Lower lobe of right lung (tissue), 2 donors: ENCODE data around the gene SEPTIN11. TPM values are rescaled to one million over a fixed set of nuclear protein-coding genes. Genes with fewer than 3 reads are reported as not detected.
A peak's percentile ranks its signal among the peaks of the same experiment; 100 is the strongest.

Source experiments
- ATAC-seq, 2 donors: fragments of 200-7000 bp; cut with Tn5 transposase; one replicate each; pipeline ENCODE4 v1.9.1; 2020 to 2022; ENCODE audit warnings: mild to moderate bottlenecking in 2 of 2, moderate library complexity in 2 of 2
- DNase-seq: peaks from one replicate; pipeline ENCODE4 v3.0.0-alpha.2; 2020
- H3K27ac ChIP-seq: fragments of 200-600 bp; one replicate; pipeline ENCODE4 v1.8.0; 2022
- H3K27me3 ChIP-seq: fragments of 200-600 bp; one replicate; pipeline ENCODE4 v1.8.0; 2022; ENCODE audit warnings: low read depth
- H3K36me3 ChIP-seq: fragments of 200-600 bp; one replicate; pipeline ENCODE4 v1.8.0; 2022; ENCODE audit warnings: mild to moderate bottlenecking
- H3K4me1 ChIP-seq: fragments of 200-600 bp; one replicate; pipeline ENCODE4 v1.8.0; 2022
- H3K4me3 ChIP-seq: fragments of 200-600 bp; one replicate; pipeline ENCODE4 v1.8.0; 2022; ENCODE audit warnings: mild to moderate bottlenecking
- H3K9me3 ChIP-seq: fragments of 200-600 bp; one replicate; pipeline ENCODE4 v1.8.0; 2022
- CTCF ChIP-seq: fragments of 200-600 bp; IDR thresholded peaks from one replicate; pipeline ENCODE4 v1.8.0; 2022; ENCODE audit warnings: antibody characterized with exemption, mild to moderate bottlenecking
- intact Hi-C: fragments of 100-400 bp; cut with DNase I; formaldehyde crosslinking; loops from one replicate; pipeline ENCODE4 v1.11.0; 2022
- total RNA-seq: library from RNA; stranded (reverse); fragmentation: NEBNext Ultra II Directional; extraction: Animal tissue kit (Norgen Biotek cat#: 25700); gene quantifications from one replicate; pipeline ENCODE4 v1.2.1, GENCODE V29; 2021
- donor health status: DM: no; HTN: yes; CAD: no; lungs with severe emphysema.

Gene SEPTIN11
- total RNA-seq, 1 donor from 2014 or later = 127 TPM

- ATAC-seq = peak; percentile 79 to 82
- no peak for TF ChIP-seq CTCF
Observed at GRCh38 chr4:76948443-76949275, 893 bp upstream of the SEPTIN11 start.

GRCh38 chr4:76950052-76950955 is 752 bp downstream of the SEPTIN11 start:
- DNase-seq (peak; percentile 85), ATAC-seq (peak; percentile 48 to 50)
- Histone ChIP-seq H3K27ac (peak overlapping the region; percentile 92), H3K4me3 (peak overlapping the region; percentile 91), H3K27me3 (no peaks in the 10 kb centered on the region), H3K36me3 (no peaks in the 10 kb centered on the region), H3K9me3 (no peaks in the 10 kb centered on the region), H3K4me1 (peaks cover 40% of the 10 kb centered on the region)
- intact Hi-C loops = no loop called here
- TF ChIP-seq CTCF = no peak

More at GRCh38 chr4:76948443-76949275, 893 bp upstream of the SEPTIN11 start:
- H3K27ac ChIP-seq = peak overlapping the region; percentile 92
- H3K9me3 ChIP-seq = no peaks in the 10 kb centered on the region
- DNase-seq = peak; percentile 86
- H3K27me3 ChIP-seq = no peaks in the 10 kb centered on the region
- H3K4me3 ChIP-seq = peak overlapping the region; percentile 91
- peaks cover 24% of the 10 kb centered on the region for H3K4me1 ChIP-seq
- no peaks in the 10 kb centered on the region for H3K36me3 ChIP-seq
- intact Hi-C loops = no loop called here

- Histone ChIP-seq H3K27me3 (no peaks in the 10 kb centered on the region), H3K4me3 (peak overlapping the region; percentile 91), H3K36me3 (no peaks in the 10 kb centered on the region), H3K9me3 (no peaks in the 10 kb centered on the region), H3K4me1 (peaks cover 45% of the 10 kb centered on the region), H3K27ac (peak overlapping the region; percentile 92)
- no peak for ATAC-seq
- peak; percentile 49 for DNase-seq
- no peak for TF ChIP-seq CTCF
- intact Hi-C loops = no loop called here
Observed at GRCh38 chr4:76950956-76951671, 1.6 kb downstream of the SEPTIN11 start.

- no peak for ATAC-seq
- H3K9me3 ChIP-seq = no peaks in the 10 kb centered on the region
- intact Hi-C loops = no loop called here
- no peaks in the 10 kb centered on the region for H3K36me3 ChIP-seq
- peaks cover 49% of the 10 kb centered on the region for H3K4me1 ChIP-seq
- no peak for TF ChIP-seq CTCF
- H3K27me3 ChIP-seq = no peaks in the 10 kb centered on the region
- DNase-seq = no peak
- no peak overlapping the region for H3K27ac ChIP-seq
- H3K4me3 ChIP-seq = peak overlapping the region; percentile 91
Observed at GRCh38 chr4:76951672-76952010, 2.1 kb downstream of the SEPTIN11 start.

GRCh38 chr4:76952071-76952470 is 2.5 kb downstream of the SEPTIN11 start:
- no peak for DNase-seq
- no peak overlapping the region for H3K4me3 ChIP-seq
- H3K4me1 ChIP-seq = peaks cover 49% of the 10 kb centered on the region

More at GRCh38 chr4:76952071-76952470, 2.5 kb downstream of the SEPTIN11 start:
- Histone ChIP-seq H3K9me3 (no peaks in the 10 kb centered on the region), H3K36me3 (no peaks in the 10 kb centered on the region), H3K27ac (no peak overlapping the region), H3K27me3 (no peaks in the 10 kb centered on the region)
- ATAC-seq = no peak
- intact Hi-C loops = no loop called here
- no peak for TF ChIP-seq CTCF
